Suppressor macrophage treated with lipopolysaccharide for 4 hours (primary cell): ENCODE measurements around the gene ANP32A.

Experiments used
- DNase-seq: peaks from one replicate; pipeline ENCODE4 v3.0.0-alpha.2; 2020

The ANP32A gene

DNA sequence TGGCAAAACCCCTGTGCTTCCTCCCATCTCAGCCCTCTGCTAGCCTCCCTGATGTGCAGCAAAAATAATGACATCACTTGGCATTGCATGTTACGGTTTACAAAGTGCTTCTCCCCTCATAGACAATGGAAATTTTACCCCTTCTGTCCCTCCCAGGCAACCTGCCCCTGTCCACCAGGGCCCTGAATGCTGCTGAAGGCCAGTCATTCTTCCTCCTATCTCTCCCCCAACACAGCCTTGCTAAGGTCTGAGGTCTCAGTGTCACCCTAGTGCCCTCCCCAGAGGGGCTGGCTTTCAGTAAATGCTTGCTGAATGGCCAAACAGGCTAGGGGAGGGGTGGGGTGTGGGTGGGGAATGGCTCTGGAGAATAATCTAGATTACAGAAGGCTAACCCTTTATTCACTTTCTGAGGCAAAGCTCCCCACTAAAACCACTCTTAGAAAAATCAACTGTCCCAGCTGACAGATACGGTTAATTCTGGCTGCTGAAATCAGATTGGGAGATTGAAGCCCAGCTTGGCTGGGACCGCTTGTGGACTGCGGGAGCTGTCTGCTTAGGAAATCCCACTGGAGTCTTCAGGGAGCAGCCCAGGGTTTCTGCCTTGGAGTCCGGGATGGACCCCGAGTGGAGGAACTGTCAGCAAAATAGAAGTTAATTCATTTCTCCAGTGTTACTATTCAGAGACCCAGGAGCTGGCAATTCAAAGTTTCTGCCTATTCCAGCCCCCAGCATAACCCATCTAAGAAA lies 22.9 kb downstream of the ANP32A start:
- no peak for DNase-seq

DNA sequence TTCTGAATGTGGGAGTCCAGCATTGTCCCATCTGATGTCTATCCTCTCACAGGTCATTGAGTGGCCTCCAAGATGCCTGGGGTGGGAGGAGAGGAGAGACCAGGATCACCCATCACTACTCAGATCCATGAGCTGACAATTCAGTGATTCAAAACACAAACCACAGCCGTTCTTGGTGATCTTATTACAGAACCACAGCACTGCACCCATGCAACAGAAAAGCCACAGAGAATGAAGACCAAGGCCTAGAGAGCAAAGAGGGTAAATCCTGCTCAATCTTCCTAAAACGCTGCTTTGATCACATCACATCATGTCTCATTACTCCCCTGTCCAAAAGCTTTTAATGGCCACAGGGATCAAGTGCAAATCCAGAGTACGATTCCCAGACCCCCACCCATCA lies 23.5 kb downstream of the ANP32A start:
- DNase-seq, result no peak

DNA sequence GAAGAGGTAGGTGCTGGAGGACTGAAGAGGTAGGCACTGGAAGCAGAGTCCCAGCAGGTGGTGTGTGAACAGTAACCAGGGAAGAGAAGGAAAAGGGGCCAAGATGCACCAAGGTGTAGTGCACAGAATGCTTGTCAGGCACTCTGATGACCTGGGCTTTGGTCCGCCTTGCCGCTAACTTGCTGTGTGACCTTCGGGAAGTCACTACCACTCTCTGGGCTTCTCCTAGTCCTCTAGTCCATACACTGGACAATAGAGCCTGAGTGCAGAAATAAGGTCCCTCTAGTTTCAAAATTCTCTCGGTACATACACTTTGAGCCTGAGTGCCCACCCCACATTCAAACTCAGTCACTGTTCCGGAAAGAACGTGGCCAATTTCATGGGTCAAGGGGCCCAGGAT lies 24.1 kb downstream of the ANP32A start:
- DNase-seq, result no peak

DNA sequence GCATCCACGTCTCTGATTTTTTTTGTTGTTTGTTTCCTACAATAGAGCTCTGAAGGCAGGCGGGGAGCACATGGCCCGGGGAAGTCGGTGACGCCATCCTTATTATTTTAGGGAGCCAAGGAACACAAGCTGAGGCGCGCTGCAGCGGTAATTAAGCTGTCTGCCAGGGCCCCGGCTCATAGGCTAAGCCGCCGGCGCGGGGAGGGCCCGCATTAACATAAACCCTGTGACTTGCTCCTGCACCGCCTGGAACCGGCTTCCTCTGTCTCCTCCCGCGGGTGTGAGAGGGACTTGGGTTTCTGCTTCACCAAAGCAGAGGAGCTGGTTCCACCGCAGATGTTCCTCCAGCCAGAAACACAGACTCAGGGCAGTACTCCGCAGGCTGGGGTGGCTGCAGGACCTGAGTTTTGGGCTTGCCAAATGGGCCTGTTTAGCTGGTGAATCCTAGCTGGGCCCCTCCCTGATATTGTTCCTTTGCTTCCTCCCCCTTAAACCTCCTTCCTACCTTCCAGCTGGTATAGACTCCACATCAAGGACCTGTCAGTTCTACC lies 25.3 kb downstream of the ANP32A start:
- DNase-seq, result peak; percentile 81

DNA sequence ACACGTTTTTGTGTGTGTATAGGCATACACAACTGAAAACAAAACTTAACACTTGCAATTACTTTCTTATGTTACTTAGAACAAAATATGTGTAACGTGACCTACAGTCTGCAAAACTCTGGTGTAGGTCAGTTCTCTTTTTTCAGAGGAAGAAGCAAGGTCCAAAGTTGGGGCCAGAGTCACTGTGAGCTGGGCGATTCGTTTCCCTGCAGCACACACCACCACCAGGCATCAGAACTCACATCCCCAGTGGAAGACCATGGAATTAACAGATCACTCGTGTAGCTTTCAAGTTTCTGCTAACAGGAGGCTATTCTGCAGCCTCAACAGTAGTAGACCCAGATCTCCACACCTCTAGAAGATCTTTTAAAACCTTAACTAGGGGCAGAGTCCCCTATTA lies 25.8 kb downstream of the ANP32A start:
- peak; percentile 58 for DNase-seq

DNA sequence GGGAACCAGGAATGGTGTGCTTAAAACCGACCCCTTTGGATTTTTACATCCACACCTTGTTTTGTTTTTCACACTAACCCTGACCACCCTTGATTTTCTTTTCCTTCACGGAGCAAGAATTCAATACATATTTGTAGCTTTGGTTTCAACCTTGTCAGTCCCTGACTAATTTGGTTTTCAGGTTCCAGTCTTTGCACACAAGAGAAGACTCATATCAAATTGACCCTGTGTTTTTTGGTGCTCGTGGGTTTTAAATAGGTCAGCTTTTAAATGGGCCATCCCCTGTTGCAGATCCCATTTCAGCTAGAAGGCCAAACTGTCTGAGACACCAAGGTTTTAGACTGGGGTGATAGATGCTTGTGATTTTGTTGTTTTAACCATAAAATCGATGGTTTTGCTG lies 26.4 kb downstream of the ANP32A start:
- DNase-seq, result no peak

DNA sequence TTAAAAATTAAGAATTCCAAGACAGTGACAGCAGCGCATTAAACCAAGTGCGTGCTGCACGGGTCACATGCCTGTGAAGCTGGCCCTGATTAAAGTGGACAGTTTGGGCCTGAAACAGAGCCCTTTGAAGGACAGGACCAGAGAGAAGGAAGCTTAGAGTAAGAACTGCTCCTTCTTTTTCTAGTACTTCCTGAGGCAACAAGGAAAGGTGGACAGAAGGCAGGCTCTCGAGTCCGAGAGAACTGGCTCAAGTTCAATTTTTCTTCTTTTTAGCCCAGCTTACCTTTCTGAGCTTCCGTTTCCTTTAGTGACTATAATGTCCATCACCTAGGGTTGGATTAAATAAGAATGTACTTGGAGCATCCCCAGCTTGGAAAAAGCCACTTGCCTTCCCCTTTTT lies 26.9 kb downstream of the ANP32A start:
- DNase-seq, result no peak

DNA sequence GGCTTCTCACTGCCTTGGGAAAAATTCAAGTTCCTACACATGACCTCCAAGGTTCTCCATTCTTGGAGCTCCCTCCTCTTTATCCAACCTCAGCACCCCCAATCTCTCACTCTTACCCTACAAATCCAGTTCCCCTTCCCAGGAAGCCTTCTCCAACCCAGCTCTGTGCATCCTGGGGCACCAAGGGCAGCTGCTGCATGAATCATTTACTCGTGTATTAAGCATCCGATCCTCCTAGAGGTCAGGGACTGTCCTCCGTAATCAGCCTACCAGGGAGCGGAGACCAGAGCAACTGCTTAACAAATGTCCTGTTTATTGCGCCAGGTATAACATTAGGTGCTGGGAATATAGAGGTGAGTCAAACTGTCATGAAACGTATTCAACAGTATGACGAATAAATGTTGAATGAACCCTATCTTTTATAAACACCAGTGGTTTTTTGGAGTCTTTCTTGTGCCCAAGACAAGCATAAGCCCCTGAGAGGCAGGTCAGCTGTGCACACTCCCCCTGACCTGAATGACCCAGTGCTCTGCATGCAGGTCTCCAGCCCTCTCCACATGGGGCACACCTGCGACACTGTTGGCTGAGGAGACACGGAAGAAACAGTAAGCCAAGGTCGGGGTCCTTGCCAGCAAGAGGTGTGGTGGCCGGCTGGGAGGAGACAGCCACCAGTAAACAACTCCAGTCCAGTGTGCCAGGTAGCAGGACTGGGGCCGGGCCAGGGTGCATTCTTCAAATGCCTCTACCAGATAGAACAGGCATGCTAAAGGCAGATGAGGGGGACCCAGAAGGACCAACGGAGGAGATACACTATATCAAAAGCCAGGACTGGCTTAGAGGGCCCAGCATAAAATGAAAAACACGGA lies 27.6 kb downstream of the ANP32A start:
- DNase-seq, result no peak

DNA sequence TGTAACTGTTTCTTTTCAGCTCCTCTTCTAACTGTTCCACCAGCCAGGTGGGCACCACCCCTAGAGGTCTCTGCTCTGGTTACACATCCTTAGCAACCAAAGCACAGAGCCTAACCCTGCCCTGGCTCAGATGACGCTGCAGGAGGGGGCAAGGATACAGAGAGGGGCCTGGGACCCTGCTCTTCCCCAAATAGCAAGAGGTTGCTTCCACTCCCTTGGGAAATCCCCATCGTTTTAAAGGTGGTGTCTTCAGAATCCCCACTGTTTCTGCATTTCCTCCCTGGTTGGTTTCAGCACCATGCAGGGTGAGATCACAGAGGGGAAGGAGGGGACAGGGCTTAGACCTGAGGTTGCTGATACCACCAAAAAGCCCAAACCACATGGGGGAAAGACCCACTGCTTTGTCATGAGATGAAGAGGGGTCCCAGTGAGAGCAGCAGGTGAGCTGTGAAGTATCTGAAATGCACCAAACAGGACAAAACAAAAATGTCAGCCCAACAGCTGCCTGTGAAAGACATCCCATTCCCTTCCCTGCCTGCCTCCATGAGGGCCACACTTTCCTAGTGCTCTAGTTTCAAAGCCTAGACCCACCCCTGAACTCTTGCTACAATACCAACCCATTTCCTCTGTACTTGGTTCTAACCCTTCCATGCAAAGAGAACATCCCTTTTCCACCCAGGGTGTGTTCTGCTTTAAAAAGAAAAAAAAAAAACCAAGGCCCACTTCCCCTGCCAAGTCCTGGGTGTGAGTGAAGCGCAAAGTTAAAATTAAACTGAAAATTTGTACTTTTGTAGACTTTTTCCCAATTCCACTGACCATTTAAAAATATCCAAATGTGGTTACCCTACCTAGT lies 29.0 kb downstream of the ANP32A start:
- peak; percentile 63 for DNase-seq

DNA sequence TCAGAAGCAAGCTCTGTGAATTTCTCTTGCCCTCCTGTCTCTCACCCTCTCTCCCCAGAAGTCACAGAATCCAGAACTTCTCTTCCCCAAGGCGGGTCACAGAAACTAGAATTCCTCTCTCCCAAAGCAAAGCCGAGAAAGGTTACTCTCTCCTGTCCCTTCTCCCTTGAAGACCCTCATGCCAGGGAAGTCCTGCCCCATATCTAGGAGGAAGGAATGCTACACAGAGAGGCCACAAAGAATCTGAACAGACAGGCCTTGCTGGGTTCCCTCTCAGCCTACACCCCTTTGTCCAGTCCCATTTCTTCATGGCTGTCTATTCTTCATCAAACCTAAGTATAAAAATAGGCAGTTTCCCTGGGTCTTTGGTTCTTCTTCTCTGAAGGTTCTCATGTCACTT lies 29.8 kb downstream of the ANP32A start:
- DNase-seq, result no peak

DNA sequence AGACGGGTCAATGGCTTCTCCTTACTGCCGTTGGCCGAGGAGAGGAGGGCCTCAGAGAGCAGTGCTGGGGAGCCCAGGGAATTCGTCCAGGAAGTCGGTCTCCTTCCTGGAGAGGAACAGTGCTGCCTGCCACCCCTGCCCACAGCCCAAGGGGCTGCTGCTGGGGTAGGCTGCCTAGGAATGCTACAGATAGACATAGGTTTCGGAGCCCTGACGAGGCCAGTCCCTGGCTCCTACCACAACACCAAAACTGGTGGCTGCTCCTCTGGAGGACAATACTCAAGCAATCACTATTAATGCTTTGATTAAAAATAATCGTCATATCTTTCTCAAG lies 30.5 kb downstream of the ANP32A start:
- no peak for DNase-seq

DNA sequence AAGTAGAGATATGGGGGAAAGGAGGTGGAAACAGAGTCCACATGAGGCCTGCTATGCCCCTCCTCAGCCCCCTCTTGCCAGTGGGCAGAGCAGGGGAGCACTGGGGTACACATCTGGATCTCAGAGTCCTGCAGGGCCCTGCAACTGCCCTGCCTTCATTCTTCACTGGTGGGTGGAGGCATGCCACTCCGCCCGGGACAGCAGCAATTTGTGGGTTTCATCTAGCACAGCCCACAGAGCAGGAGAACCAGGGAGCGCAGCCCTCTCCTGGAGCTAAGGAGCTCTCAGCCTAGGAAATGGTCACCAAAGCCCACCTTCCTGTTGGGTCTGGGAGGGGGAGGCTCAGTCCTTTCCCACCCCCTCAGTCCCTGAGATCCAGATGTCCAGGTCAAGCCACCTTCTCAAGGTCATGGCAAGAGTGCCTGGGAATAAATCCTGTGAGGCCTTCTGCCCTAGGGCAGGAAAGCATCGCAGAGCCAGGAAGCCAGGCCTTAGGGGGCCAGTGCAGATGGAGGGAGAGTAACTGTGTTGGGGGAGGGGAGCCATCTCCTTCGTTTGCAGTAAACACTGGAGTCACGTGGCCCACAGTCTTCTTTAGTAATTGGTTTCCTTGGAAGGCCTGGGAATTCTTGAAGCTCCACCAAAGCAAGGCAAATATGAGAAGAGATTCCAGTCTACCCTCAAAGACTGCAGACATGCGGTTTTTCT lies 31.0 kb downstream of the ANP32A start:
- no peak for DNase-seq

DNA sequence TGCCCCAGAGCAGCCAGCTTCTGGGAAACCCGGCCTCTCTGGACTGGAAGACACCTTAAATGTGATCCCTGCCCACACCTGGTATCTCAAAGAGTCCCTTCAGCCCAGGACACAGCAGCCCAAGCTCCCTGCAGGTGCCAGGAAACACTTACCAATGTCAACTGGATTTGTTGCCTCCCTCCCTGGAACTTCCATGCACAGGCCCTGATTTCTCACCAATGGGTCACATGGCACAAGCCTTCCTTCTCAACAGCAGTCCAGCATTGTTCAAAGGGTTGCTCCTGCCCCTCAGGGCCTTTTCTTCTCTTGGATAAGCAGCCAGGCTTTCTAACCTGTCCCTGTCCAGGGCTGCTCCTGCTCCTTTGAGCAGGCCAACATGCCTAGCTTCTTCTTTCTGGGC lies 31.6 kb downstream of the ANP32A start:
- DNase-seq, result no peak

DNA sequence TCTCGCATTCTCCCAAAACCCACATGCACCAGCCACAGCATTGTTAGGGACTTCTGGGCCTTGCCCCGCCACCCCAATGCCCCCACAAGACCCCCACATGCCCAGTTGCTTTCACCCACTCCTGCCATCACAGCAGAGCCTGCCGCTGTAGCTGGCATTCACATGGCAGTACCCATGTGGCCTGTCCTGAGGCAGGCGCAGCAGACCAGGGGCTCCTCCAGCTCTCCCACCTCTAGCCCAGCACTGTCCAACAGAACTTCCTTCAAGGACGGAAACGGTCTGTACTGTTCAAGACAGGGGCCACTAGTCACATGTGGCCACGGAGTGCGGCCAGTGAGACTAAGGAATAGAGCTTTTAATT lies 32.5 kb downstream of the ANP32A start:
- DNase-seq, result no peak

DNA sequence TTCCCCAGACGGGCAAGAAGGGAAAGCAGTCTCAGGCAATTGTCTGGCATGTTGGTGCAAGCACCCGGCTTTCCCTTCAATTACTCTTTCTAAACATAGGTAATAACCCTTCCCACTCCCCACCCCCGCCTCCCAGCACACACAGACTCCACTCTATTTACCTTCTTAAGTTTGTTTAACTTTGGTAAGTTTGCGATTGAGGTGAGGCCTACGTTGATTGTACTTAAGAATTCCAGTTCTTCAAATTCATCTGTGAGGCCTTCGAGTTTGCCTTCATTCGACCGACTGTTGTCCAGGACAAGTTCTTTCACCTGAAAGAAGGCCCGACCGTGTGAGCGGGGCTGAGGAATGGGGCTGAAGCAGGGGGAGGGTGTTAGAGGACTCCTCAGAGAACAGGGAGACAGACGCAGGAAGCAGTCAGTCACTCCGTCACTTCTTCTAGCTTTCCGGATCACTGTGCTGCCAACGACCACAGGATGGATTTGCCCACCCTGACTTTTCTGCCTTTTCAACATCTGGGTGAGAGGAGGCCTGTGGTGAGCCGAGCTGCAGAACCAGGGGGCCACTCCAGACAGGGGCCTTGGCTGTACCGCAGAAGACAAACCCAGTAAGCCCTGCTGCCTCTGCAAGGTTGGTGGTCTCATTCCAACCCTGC lies 33.0 kb downstream of the ANP32A start:
- DNase-seq, result no peak

DNA sequence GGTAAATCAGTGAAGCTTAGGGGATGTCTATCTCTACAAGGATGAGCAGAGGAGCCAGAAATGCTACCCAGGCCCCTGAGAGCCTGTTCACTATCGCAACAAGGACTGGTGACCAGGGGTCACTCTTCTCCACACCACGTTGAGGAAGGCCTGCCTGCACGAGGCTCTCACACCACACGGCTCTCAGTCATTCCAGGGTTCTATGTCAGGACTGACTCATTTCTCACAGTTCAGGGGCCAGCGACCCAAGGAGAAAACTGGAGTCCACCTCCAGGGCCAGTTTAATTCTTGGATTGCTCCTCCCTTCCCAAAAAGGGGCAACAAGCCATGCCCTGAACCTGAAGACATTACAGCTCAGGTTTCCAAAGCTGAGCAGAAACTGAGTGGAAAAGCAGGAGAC lies 33.9 kb downstream of the ANP32A start:
- no peak for DNase-seq

DNA sequence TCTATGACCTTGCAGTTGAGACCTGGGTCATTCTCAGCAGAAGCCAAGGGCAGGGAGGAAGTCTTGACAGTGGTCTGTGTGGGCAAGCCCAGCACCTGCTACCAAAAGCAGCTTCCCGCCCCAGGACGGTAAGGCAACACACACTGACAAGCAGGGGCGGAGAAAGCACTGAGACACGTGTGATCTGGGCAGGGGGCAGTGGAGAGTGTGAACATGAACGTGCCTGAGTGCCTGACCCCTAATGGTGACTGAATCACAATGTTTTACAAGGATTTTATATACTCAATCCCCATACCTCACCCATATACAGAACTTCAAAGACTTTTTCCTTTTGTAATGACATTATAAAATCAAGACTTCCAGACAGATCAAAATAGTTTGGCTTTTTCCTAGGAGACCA lies 35.2 kb downstream of the ANP32A start:
- DNase-seq, result no peak

DNA sequence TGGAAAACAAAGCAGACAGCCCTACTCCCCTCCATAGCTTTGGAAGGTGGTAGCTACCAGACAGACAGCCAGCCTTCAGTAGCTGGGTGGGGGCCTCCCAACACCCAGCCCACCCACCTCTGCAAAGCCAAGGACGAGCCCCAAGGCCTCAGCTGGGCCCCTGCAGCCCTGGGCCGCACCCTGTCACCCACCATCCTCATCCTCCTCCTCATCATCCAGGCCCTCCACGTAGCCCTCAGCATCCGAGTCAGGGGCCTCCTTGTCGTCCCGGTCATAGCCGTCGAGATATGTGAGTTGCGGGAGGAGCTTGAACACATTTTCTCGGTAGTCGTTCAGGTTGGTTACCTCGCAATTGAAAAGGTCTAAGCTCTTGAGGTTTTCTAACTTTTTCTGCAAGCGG lies 36.5 kb downstream of the ANP32A start:
- no peak for DNase-seq

DNA sequence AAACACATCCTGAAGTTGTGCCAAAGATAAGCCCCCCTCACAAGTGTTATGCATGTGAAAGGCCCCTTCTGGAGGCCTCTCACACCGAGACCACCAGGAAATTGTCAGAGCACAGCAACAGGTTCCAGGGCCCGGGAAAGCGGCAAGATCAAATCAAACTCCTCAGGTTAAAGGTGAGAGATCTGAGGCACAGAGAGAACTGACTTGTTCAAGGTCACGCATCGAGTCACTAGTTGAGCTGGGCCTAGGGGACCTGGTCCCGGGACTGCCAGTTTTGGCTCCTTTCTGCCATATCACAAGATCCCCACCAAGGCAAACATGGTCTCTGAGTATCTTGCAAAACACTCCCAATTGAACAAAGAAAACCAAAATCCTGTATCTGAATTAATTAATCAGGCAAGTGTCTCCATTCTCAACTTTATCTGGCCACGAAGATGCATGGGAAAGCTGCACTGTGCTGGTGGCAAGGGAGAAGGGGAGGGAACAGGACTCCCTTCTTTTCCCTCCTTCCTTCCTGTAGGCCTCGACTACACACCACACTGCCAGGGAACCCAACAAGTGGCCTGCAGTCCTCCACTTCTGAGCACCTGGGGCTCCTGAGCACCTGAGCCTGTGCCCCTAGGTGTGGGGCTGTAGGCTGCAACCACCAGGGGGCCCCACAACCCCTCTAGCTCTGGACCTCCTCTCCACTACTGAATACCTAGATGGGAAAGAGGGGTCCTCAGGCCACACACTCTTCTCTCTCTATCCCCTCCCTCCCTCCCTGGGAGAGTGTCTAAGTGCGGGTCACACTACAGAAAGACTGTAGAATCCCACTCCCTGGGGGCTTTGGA lies 37.3 kb downstream of the ANP32A start:
- DNase-seq, result no peak

DNA sequence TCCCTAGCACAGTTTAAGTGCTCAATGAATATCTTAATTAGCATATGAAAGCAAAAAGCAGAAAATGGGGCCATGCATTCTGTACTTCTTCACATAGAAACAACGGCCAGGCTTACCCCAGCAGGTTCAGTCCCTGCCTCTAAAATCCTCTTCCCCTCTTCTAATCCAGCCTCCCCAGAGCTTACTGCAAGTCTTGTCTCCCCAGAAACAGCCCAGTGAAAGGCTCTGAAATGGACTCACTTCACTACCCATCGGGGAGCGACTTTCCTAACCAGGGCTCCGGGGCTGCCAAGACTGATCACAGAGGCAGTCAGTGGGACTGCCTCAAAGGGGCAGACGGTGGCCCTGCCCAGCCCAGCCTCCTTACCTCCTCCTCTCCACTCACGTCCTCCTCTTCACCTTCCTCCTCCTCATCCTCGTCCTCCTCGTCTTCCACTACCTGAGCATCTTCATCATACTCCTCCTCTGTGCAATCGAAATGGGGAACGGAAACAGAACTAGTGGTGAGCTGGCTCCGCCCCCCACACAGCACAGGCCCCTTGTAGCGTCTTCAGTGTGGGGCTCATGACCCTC lies 38.0 kb downstream of the ANP32A start:
- DNase-seq, result no peak
